Measurements from ENCODE around the gene DAPK2.

Gene DAPK2

DNA sequence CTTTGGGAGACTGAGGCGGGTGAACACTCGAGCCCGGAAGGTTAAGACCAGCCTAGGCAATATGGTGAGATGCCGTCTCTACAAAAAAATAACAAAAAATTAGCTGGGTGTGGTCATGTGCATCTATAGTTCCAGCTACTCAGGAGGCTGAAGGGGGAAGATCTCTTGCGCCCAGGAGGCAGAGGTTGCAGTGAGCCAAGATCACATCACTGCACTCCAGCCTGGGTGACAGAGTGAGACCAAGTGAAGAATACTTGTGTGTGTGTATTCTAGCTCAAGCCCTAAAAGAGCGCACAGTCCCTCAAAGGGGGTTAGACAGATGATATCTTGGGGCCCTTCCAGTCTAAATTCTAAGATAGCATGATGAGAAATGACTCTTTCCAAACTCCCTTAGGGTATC lies 23.7 kb downstream of the DAPK2 start:
- DNase-seq (ENCODE audit: low read depth) = no peak
- no peak overlapping the region for H3K4me3 ChIP-seq (ENCODE audit: low read depth, low read length)
- TF ChIP-seq, protein P1, sequence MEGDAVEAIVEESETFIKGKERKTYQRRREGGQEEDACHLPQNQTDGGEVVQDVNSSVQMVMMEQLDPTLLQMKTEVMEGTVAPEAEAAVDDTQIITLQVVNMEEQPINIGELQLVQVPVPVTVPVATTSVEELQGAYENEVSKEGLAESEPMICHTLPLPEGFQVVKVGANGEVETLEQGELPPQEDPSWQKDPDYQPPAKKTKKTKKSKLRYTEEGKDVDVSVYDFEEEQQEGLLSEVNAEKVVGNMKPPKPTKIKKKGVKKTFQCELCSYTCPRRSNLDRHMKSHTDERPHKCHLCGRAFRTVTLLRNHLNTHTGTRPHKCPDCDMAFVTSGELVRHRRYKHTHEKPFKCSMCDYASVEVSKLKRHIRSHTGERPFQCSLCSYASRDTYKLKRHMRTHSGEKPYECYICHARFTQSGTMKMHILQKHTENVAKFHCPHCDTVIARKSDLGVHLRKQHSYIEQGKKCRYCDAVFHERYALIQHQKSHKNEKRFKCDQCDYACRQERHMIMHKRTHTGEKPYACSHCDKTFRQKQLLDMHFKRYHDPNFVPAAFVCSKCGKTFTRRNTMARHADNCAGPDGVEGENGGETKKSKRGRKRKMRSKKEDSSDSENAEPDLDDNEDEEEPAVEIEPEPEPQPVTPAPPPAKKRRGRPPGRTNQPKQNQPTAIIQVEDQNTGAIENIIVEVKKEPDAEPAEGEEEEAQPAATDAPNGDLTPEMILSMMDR (IDR thresholded peaks at IDR 0.05; ENCODE audit: control insufficient read depth, extremely low read depth, insufficient read depth) = no peak

DNA sequence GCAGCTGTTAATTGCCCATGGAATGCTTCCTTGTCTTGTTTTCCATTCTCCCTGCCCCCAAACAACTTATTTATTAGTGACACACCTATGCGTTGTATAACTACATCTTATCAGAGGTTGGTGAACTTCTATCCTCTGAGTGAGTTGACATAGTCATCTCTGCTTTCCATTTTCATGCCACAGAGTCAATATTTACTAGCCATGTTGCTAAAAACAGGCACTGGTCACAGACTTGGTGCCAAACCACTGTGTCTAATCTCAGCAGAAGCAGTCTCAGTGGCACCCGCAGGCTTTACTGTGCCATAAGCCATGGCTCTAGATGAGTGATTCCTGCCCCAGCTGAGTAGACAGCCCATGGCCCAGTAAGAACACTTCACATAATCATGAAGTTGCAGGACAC lies 26.5 kb downstream of the DAPK2 start:
- TF ChIP-seq, protein P1 (IDR thresholded peaks at IDR 0.05; ENCODE audit: control insufficient read depth, extremely low read depth, insufficient read depth) = no peak
- DNase-seq (ENCODE audit: low read depth) = peak; percentile 84
- H3K4me3 ChIP-seq (ENCODE audit: low read depth, low read length) = no peak overlapping the region

DNA sequence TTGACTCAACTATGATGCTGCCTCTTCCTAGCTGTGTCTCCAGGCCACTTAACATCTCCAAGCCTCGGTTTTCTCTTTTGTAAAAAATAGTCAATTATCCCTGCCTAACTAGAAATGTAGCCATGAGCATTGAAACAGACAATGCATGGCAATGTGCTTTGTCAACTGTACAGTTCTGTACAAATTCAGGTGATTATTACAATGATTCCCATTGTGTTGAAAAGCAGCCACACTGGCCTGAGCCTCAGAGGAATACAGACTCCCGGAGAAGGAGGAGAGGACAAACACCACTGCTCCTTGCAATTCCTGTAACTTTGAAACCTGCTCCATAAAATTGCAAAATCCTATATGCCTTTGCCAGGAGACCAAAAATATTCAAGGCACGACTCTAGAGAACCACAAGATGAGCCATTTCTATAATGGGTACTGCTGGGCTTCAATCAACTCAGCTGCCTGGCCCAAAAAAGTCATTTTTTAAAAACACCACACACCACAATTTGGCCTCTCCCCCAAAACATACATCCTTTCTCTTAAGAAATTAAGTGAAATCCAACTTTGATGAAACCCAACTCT lies 28.6 kb downstream of the DAPK2 start:
- no peak for DNase-seq (ENCODE audit: low read depth)
- H3K4me3 ChIP-seq (ENCODE audit: low read depth, low read length) = no peak overlapping the region
- TF ChIP-seq, protein P1 (IDR thresholded peaks at IDR 0.05; ENCODE audit: control insufficient read depth, extremely low read depth, insufficient read depth) = no peak

DNA sequence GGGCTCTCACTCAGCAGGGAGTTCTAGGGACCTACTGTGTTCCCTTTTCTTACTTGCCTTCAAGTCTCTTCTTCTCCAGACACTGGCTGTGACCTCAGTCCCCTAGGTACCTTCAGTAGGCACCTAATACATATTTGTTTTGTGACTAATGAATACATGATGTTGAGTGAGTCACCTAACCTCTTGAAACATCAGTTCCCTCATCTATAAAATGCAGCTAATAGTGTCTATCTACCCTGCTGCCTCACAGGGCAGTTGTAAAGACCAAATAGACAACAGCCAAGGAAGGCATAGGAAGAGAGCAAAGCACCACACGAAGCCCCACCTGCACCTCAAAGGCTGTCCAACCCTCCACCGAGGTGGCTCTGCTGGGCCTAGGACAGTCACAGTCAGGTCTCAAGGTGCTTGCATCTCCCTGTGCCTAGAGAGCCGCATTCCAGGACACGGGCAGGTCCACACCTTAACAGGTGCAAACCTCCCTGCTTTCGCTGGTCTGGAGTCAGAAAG lies 29.1 kb downstream of the DAPK2 start:
- no peak overlapping the region for H3K4me3 ChIP-seq (ENCODE audit: low read depth, low read length)
- no peak for DNase-seq (ENCODE audit: low read depth)
- TF ChIP-seq, protein P1 (IDR thresholded peaks at IDR 0.05; ENCODE audit: control insufficient read depth, extremely low read depth, insufficient read depth) = no peak

DNA sequence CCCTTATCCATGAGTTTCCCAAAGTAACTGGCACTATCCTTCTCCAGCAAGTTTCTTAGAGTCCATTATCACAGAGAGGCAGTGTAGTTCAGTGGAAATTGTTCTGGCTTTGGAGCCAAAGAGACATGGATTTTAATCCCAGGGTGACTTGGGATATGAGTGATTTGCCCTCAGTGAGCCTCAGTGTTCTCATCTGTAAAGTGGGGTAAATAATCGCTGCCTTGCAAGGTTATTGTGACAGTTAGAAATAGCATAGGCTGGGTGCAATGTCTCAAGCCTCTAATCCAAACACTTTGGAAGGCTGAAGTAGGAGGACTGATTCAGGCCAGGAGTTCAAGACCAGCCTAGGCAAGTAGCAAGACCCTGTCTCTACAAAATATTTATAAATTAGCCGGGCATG lies 30.0 kb downstream of the DAPK2 start:
- no peak for DNase-seq (ENCODE audit: low read depth)
- TF ChIP-seq, protein P1 (IDR thresholded peaks at IDR 0.05; ENCODE audit: control insufficient read depth, extremely low read depth, insufficient read depth) = no peak
- no peak overlapping the region for H3K4me3 ChIP-seq (ENCODE audit: low read depth, low read length)

DNA sequence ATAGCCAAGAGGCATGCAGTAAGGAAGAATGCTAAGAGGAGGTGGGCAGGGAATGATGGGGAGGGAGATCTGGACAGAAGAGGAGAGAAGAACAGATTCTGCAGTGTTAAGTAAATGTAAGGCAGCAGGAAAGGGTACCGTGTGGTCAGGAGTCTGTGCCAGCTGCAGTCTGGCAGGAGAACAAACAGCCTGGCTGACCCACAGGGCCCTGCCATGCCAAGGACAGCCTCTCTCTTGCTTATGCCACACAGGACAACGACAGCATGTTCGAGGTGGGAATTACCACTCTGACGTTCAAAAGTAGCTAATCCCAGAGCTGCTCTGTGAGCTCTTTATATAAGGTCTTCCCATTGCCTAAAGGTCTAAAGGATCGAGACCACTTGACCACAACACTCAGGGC lies 31.3 kb downstream of the DAPK2 start:
- no peak overlapping the region for H3K4me3 ChIP-seq (ENCODE audit: low read depth, low read length)
- TF ChIP-seq, protein P1 (IDR thresholded peaks at IDR 0.05; ENCODE audit: control insufficient read depth, extremely low read depth, insufficient read depth) = no peak
- DNase-seq (ENCODE audit: low read depth) = no peak

Data from LNCaP clone FGC (cell line).